IMR-90 (cell line): Measurements from ENCODE around the gene GINS1. TPM values are rescaled to one million over a fixed set of nuclear protein-coding genes. Genes with fewer than 3 reads are reported as not detected.

Source experiments
- ATAC-seq: fragments of 200-7000 bp; cut with Tn5 transposase; 2 replicates; pipeline ENCODE4 v1.9.1; 2020; ENCODE audit warnings: low read depth, mild to moderate bottlenecking, moderate library complexity
- BruUV-seq: library from RNA; stranded (reverse); fragments of 400-500 nt; replicated peaks from 2 replicates; lab custom pipeline; 2021; lab: Mats Ljungman, UMichigan
- CTCF ChIA-PET: fragments of 300-600 bp; formaldehyde crosslinking; extraction: SDS; loops from one replicate; lab custom pipeline; 2021; ENCODE audit warnings: antibody characterized with exemption; lab: Yijun Ruan, JAX
- POLR2A ChIA-PET: fragments of 300-600 bp; sonication (Branson Sonifier 250); formaldehyde crosslinking; loops from one replicate; lab custom pipeline; 2022; ENCODE audit warnings: antibody characterized with exemption; ENCODE audit not compliant: unreplicated experiment; lab: Charles Lee
- DNase-seq: peaks from one replicate; pipeline ENCODE4 v3.0.0; 2013
- H2AFZ ChIP-seq: replicated peaks from 2 replicates; pipeline ENCODE3; 2013; ENCODE audit warnings: low read length, mild to moderate bottlenecking; ENCODE audit not compliant: poor library complexity
- H2AK5ac ChIP-seq: 2 replicates; pipeline ENCODE4 v1.6.1; 2013; ENCODE audit warnings: low read depth, low read length, inconsistent platforms
- H2AK9ac ChIP-seq: replicated peaks from 2 replicates; pipeline ENCODE3; 2013; ENCODE audit warnings: mild to moderate bottlenecking, low read depth, low read length, moderate library complexity; ENCODE audit not compliant: poor library complexity
- H2BK120ac ChIP-seq: 2 replicates; pipeline ENCODE4 v1.6.1; 2013; ENCODE audit warnings: low read depth, low read length, inconsistent platforms
- H2BK15ac ChIP-seq: 3 replicates; pipeline ENCODE4 v1.6.1; 2013; ENCODE audit warnings: low read depth, low read length, inconsistent platforms
- H2BK20ac ChIP-seq: 2 replicates; pipeline ENCODE4 v1.6.1; 2013; ENCODE audit warnings: low read depth, mild to moderate bottlenecking, inconsistent platforms, low read length, moderate library complexity
- H2BK5ac ChIP-seq: 2 replicates; pipeline ENCODE4 v1.6.1; 2013; ENCODE audit warnings: mild to moderate bottlenecking, low read depth, low read length, inconsistent platforms; ENCODE audit not compliant: poor library complexity, severe bottlenecking
- H3K14ac ChIP-seq: replicated peaks from 2 replicates; pipeline ENCODE4 v1.6.1; 2013; ENCODE audit warnings: low read depth, low read length, inconsistent platforms
- H3K18ac ChIP-seq: 2 replicates; pipeline ENCODE4 v1.6.1; 2013; ENCODE audit warnings: low read depth, low read length, control low read depth
- H3K23ac ChIP-seq: 2 replicates; pipeline ENCODE4 v1.6.1; 2013; ENCODE audit warnings: low read depth, low read length, inconsistent platforms
- H3K27ac ChIP-seq: 2 replicates; pipeline ENCODE4 v1.5.1; 2013; ENCODE audit warnings: mild to moderate bottlenecking, control low read depth, low read length; ENCODE audit not compliant: insufficient read depth
- H3K27me3 ChIP-seq: 2 replicates; pipeline ENCODE4 v1.6.1; 2013; ENCODE audit warnings: low read length; ENCODE audit not compliant: control insufficient read depth, insufficient read depth
- H3K36me3 ChIP-seq: 2 replicates; pipeline ENCODE4 v1.6.1; 2013; ENCODE audit warnings: low read length, mixed read lengths; ENCODE audit not compliant: control insufficient read depth, insufficient read depth
- H3K4ac ChIP-seq: 2 replicates; pipeline ENCODE4 v1.6.1; 2013; ENCODE audit warnings: low read depth, low read length, inconsistent platforms
- H3K4me1 ChIP-seq: 2 replicates; pipeline ENCODE4 v1.6.1; 2013; ENCODE audit warnings: low read length, mixed read lengths; ENCODE audit not compliant: control insufficient read depth, insufficient read depth
- H3K4me2 ChIP-seq: 2 replicates; pipeline ENCODE4 v1.6.1; 2013; ENCODE audit warnings: low read depth, mild to moderate bottlenecking, control low read depth, low read length, moderate library complexity
- H3K4me3 ChIP-seq: 2 replicates; pipeline ENCODE4 v1.5.1; 2013; ENCODE audit warnings: low read depth, mild to moderate bottlenecking, control low read depth, low read length, moderate library complexity; ENCODE audit not compliant: insufficient read depth
- H3K56ac ChIP-seq: 2 replicates; pipeline ENCODE4 v1.6.1; 2013; ENCODE audit warnings: low read length, inconsistent platforms; ENCODE audit not compliant: insufficient read depth; ENCODE audit errors: extremely low read depth
- H3K79me1 ChIP-seq, 2 experiments: 2 replicates each; pipeline ENCODE4 v1.6.1; 2013; ENCODE audit warnings: low read length in 2 of 2, inconsistent platforms in 1 of 2, low read depth in 1 of 2
- H3K9ac ChIP-seq: 2 replicates; pipeline ENCODE4 v1.6.1; 2013; ENCODE audit warnings: low read depth, low read length, control low read depth
- H3K9me1 ChIP-seq: 2 replicates; pipeline ENCODE4 v1.6.1; 2013; ENCODE audit warnings: low read length, inconsistent platforms; ENCODE audit not compliant: insufficient read depth
- H3K9me3 ChIP-seq: 2 replicates; pipeline ENCODE4 v1.6.1; 2013; ENCODE audit warnings: low read length; ENCODE audit not compliant: control insufficient read depth, insufficient read depth
- H4K20me1 ChIP-seq: 2 replicates; pipeline ENCODE4 v1.6.1; 2013; ENCODE audit warnings: low read length, inconsistent platforms; ENCODE audit not compliant: insufficient read depth
- H4K5ac ChIP-seq: 2 replicates; pipeline ENCODE4 v1.6.1; 2013; ENCODE audit warnings: mild to moderate bottlenecking, low read depth, low read length, control low read depth
- H4K8ac ChIP-seq, 2 experiments: 2 replicates each; pipeline ENCODE4 v1.6.1; 2013; ENCODE audit warnings: low read depth in 2 of 2, low read length in 2 of 2, control low read depth in 1 of 2, inconsistent platforms in 1 of 2
- H4K91ac ChIP-seq: 2 replicates; pipeline ENCODE4 v1.6.1; 2013; ENCODE audit warnings: low read depth, low read length, inconsistent platforms; ENCODE audit not compliant: insufficient read depth
- FOS ChIP-seq: fragments of 150-350 bp; IDR thresholded peaks from 2 replicates; pipeline ENCODE4 v1.6.1; 2016; ENCODE audit warnings: low read depth, low read length
- MAFK ChIP-seq: IDR thresholded peaks from 2 replicates; pipeline ENCODE4 v1.6.1; 2012; ENCODE audit warnings: low read depth, low read length, improper control_type of control experiment
- MAZ ChIP-seq: IDR thresholded peaks from 2 replicates; pipeline ENCODE4 v1.6.1; 2012; ENCODE audit warnings: low read depth, mild to moderate bottlenecking, low read length, improper control_type of control experiment, moderate library complexity, borderline replicate concordance
- RFX5 ChIP-seq: IDR thresholded peaks from 2 replicates; pipeline ENCODE4 v1.8.0; 2012; ENCODE audit warnings: low read depth, mild to moderate bottlenecking, low read length, moderate library complexity
- WGBS, 2 experiments: methylation state at CpG; one replicate each; pipeline versions ENCODE4 v1.1.5 to v1.1.7; 2013; ENCODE audit warnings: missing lambda C conversion rate in 2 of 2; ENCODE audit not compliant: insufficient read length in 1 of 2; ENCODE audit errors: extremely low coverage in 2 of 2; 5-methylcytosine and 5-hydroxymethylcytosine counted together
- dilution Hi-C: fragments of 300-500 bp; cut with HindIII; formaldehyde crosslinking; loops from one replicate; pipeline ENCODE4 v1.14.3; 2018; ENCODE audit warnings: low sequenced_read_pairs; ENCODE audit not compliant: unreplicated experiment
- in situ Hi-C: fragments of 300-500 bp; cut with MboI; formaldehyde crosslinking; loops from 3 replicates; pipeline ENCODE4 v1.14.3; 2019; ENCODE audit warnings: low sequenced_read_pairs, inconsistent platforms, mixed read lengths
- intact Hi-C: fragments of 100-400 bp; cut with micrococcal nuclease; formaldehyde crosslinking; loops from 2 replicates; pipeline ENCODE4 v1.10.0; 2022
- polyA plus RNA-seq, 3 experiments: library from polyadenylated mRNA; depleted of rRNA; stranded (reverse); fragments of >200 nt; gene quantifications; 2 replicates each; pipeline ENCODE4 v1.2.3, GENCODE V29; 2012; ENCODE audit warnings: low replicate concordance in 1 of 3
- total RNA-seq: library from RNA; depleted of rRNA; stranded (reverse); fragments of >200 nt; gene quantifications from 2 replicates; pipeline ENCODE4 v1.2.3, GENCODE V29; 2012

The GINS1 gene
- total and polyA plus RNA-seq, 2 of the 4 experiments (the other 2 are of a cell fraction): 4.9 to 6.6 TPM

- Histone ChIP-seq H3K56ac (no peak overlapping the region), H3K14ac (peak overlapping the region; percentile 63; the same call in 1 of the 2 replicates), H3K4me1 (peaks cover 5% of the 10 kb centered on the region; the same call in 1 of the 2 replicates), H3K4me3 (no peak overlapping the region), H3K4me2 (no peak overlapping the region), H3K27ac (no peak overlapping the region), H3K4ac (peak overlapping the region; percentile 49; the same call in 1 of the 2 replicates), H3K79me1 (no peaks in the 10 kb centered on the region), H3K23ac (no peak overlapping the region), H3K9ac (no peak overlapping the region), H3K9me3 (peaks cover 12% of the 10 kb centered on the region), H4K5ac (no peak overlapping the region), H2AFZ (no peak overlapping the region), H4K8ac (peak overlapping the region in 1 of 2 experiments; percentile 56; a peak in 2 of 4 replicates), H4K20me1 (no peaks in the 10 kb centered on the region), H2BK5ac (peak overlapping the region; percentile 14), H3K36me3 (no peaks in the 10 kb centered on the region), H2AK9ac (no peak overlapping the region), H2BK20ac (peak overlapping the region; percentile 68; the same call in 1 of the 2 replicates), H3K18ac (no peak overlapping the region), H4K91ac (no peak overlapping the region), H2BK120ac (peak overlapping the region; percentile 68; the same call in 1 of the 2 replicates), H2AK5ac (no peak overlapping the region), H3K27me3 (no peaks in the 10 kb centered on the region), H3K9me1 (peaks cover 5% of the 10 kb centered on the region), H2BK15ac (no peak overlapping the region)
- dilution Hi-C loops (no loop called here), intact Hi-C loops (loop anchor here (1.0 to 5.0 kb wide), 8 partner anchors 62 to 403 kb away; partner anchors contain the start of genes PYGB and VSX1), in situ Hi-C loops (loop anchor here (5.0 to 25.0 kb wide), 3 partner anchors 101 to 761 kb away; partner anchors contain the start of gene APMAP)
- CTCF ChIA-PET: interaction anchor here (1.0 to 3.8 kb wide), 7 partner anchors 9 to 403 kb away, joined by 3 to 24 read pairs (median 8); partner anchors contain the start of gene GINS1
- no peak for DNase-seq
- WGBS, 2 experiments: no CpG with 5 or more reads among the region's 4 CpGs
- TF ChIP-seq MAFK (no peak), RFX5 (no peak), MAZ (no peak), FOS (no peak)
- ATAC-seq: peak; percentile 28
- POLR2A ChIA-PET: no interaction called here
- BruUV-seq: no TSS peak
Observed at GRCh38 chr20:25398376-25399036, 9.0 kb upstream of the GINS1 start.
